Measurements from ENCODE around the gene RAB7A. TPM values are rescaled to one million over a fixed set of nuclear protein-coding genes. Genes with fewer than 3 reads are reported as not detected.

Gene RAB7A
- total and polyA plus RNA-seq, 2 of the 13 experiments (the other 11 are each of a cell fraction or from before 2014, with no cell fraction given): 26.5 to 182 TPM

DNA sequence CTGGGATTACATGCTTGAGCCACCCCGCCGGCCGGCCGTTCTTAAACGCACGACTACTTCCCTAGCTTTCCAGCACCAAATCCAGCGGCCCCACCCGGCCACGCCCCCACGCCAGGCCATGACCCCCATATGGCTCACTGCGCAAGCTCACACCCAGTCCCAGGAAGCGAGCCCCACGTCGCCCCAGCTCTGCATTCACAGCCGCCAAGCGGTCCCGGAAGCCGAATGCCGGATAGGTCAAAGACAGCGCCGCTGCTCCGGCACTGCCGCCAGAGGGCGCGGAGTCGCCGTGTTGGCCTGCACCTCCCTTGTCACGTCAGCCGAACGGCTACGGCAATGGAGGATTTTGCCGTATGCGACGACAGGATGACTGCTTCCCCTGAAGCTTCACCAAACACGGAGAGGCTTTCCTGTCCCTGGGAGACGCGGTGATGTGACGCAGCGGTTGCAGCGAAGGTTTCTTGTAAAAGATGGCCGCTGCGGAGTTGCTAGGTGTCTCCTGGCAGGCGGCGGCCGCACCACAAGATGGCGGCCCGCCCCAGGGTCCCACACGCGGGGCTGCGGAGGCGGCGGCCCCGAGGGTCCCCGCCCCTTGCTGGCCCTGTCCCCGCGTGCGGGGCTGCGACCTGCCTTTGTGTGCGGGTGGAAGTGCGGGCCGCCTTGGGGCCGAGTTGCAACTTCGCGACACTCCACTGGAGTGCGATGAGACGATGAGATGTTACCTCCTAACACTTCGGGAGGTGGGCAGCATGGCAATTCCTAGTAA, 45.2 kb upstream of the RAB7A start (continued):
- TF ChIP-seq, protein P1, sequence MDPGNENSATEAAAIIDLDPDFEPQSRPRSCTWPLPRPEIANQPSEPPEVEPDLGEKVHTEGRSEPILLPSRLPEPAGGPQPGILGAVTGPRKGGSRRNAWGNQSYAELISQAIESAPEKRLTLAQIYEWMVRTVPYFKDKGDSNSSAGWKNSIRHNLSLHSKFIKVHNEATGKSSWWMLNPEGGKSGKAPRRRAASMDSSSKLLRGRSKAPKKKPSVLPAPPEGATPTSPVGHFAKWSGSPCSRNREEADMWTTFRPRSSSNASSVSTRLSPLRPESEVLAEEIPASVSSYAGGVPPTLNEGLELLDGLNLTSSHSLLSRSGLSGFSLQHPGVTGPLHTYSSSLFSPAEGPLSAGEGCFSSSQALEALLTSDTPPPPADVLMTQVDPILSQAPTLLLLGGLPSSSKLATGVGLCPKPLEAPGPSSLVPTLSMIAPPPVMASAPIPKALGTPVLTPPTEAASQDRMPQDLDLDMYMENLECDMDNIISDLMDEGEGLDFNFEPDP (CRISPR knock-in tag; conservative IDR thresholded peaks at IDR 0.05): 0 out of 2 replicates have a peak, but pooled peaks have one; percentile 57
- TF ChIP-seq ADNP (CRISPR knock-in tag; IDR thresholded peaks at IDR 0.05) (no peak), ZNF563 (CRISPR knock-in tag; IDR thresholded peaks at IDR 0.05) (no peak; the same call in 1 of the 2 replicates), SMAD9 (CRISPR knock-in tag; IDR thresholded peaks at IDR 0.05) (0 out of 2 replicates have a peak, but pooled peaks have one; percentile 69), PRMT3 (CRISPR knock-in tag; IDR thresholded peaks at IDR 0.05; ENCODE audit: borderline replicate concordance, low read depth) (no peak), ONECUT2 (CRISPR knock-in tag; IDR thresholded peaks at IDR 0.05) (no peak), HMG20A (CRISPR knock-in tag; IDR thresholded peaks at IDR 0.05; ENCODE audit: borderline replicate concordance) (no peak), ZNF10 (CRISPR knock-in tag; IDR thresholded peaks at IDR 0.05; ENCODE audit: borderline replicate concordance, low read depth) (no peak), GATAD1 (CRISPR knock-in tag; IDR thresholded peaks at IDR 0.05) (peak; percentile 85), MAFF (IDR thresholded peaks at IDR 0.05; ENCODE audit: low read depth, low read length) (no peak), KDM6A (CRISPR knock-in tag; IDR thresholded peaks at IDR 0.05; ENCODE audit: low read depth) (no peak), ZBTB38 (CRISPR knock-in tag; IDR thresholded peaks at IDR 0.05) (peak; percentile 97), ZNF614 (CRISPR knock-in tag; IDR thresholded peaks at IDR 0.05; ENCODE audit: borderline replicate concordance) (peak; percentile 75; the same call in 1 of the 2 replicates), ZNF431 (CRISPR knock-in tag; IDR thresholded peaks at IDR 0.05; ENCODE audit: borderline replicate concordance, low read depth) (peak; percentile 56; the same call in 1 of the 2 replicates)
- TF ChIP-seq, protein P2, sequence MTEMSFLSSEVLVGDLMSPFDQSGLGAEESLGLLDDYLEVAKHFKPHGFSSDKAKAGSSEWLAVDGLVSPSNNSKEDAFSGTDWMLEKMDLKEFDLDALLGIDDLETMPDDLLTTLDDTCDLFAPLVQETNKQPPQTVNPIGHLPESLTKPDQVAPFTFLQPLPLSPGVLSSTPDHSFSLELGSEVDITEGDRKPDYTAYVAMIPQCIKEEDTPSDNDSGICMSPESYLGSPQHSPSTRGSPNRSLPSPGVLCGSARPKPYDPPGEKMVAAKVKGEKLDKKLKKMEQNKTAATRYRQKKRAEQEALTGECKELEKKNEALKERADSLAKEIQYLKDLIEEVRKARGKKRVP (CRISPR knock-in tag; IDR thresholded peaks at IDR 0.05): peak in 1 of 2 experiments; percentile 65; a peak in 2 of 4 replicates
- TF ChIP-seq, protein P3, sequence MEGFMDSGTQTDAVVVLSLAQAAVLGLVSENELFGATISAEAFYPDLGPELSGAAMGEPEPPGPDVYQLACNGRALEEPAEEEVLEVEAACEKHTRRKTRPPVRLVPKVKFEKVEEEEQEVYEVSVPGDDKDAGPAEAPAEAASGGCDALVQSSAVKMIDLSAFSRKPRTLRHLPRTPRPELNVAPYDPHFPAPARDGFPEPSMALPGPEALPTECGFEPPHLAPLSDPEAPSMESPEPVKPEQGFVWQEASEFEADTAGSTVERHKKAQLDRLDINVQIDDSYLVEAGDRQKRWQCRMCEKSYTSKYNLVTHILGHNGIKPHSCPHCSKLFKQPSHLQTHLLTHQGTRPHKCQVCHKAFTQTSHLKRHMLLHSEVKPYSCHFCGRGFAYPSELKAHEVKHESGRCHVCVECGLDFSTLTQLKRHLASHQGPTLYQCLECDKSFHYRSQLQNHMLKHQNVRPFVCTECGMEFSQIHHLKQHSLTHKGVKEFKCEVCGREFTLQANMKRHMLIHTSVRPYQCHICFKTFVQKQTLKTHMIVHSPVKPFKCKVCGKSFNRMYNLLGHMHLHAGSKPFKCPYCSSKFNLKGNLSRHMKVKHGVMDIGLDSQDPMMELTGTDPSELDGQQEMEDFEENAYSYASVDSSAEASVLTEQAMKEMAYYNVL (CRISPR knock-in tag; IDR thresholded peaks at IDR 0.05; ENCODE audit: borderline replicate concordance): no peak
- TF ChIP-seq, protein P4, sequence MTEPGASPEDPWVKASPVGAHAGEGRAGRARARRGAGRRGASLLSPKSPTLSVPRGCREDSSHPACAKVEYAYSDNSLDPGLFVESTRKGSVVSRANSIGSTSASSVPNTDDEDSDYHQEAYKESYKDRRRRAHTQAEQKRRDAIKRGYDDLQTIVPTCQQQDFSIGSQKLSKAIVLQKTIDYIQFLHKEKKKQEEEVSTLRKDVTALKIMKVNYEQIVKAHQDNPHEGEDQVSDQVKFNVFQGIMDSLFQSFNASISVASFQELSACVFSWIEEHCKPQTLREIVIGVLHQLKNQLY (CRISPR knock-in tag; IDR thresholded peaks at IDR 0.05): peak; percentile 59
- TF ChIP-seq, protein P5, sequence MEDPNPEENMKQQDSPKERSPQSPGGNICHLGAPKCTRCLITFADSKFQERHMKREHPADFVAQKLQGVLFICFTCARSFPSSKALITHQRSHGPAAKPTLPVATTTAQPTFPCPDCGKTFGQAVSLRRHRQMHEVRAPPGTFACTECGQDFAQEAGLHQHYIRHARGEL (CRISPR knock-in tag; IDR thresholded peaks at IDR 0.05): no peak
- TF ChIP-seq, protein P6, sequence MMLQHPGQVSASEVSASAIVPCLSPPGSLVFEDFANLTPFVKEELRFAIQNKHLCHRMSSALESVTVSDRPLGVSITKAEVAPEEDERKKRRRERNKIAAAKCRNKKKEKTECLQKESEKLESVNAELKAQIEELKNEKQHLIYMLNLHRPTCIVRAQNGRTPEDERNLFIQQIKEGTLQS (CRISPR knock-in tag; IDR thresholded peaks at IDR 0.05): peak; percentile 15; the same call in 1 of the 2 replicates
